RWPE2 (cell line): ENCODE measurements around the gene TOB1.

ENCODE experiments used
- ATAC-seq: fragments of 200-7000 bp; cut with Tn5 transposase; 3 replicates; pipeline ENCODE4 v1.9.1; 2021; ENCODE audit warnings: low read depth
- DNase-seq: peaks from one replicate; pipeline ENCODE4 v3.0.0-alpha.2; 2020; ENCODE audit warnings: low spot score
- H3K27ac ChIP-seq: fragments of 450-650 bp; 2 replicates; pipeline ENCODE4 v1.5.1; 2017; ENCODE audit warnings: mild to moderate bottlenecking; ENCODE audit not compliant: poor library complexity, severe bottlenecking
- H3K27me3 ChIP-seq: fragments of 250-450 bp; sonication (Bioruptor Pico); 2 replicates; pipeline ENCODE4 v1.5.1; 2021; ENCODE audit warnings: mild to moderate bottlenecking, moderate library complexity; ENCODE audit not compliant: insufficient read depth, poor library complexity, severe bottlenecking
- H3K36me3 ChIP-seq: fragments of 250-450 bp; sonication (Bioruptor Pico); 2 replicates; pipeline ENCODE4 v1.5.1; 2020; ENCODE audit warnings: low read depth, mild to moderate bottlenecking, moderate library complexity
- H3K4me1 ChIP-seq: fragments of 250-450 bp; sonication (Bioruptor Pico); 2 replicates; pipeline ENCODE4 v1.5.1; 2021; ENCODE audit warnings: mild to moderate bottlenecking, moderate library complexity; ENCODE audit not compliant: insufficient read depth, poor library complexity, severe bottlenecking
- H3K4me3 ChIP-seq: fragments of 250-450 bp; sonication (Bioruptor Pico); 2 replicates; pipeline ENCODE4 v1.5.1; 2021; ENCODE audit warnings: mild to moderate bottlenecking, moderate library complexity; ENCODE audit not compliant: severe bottlenecking
- H3K9me3 ChIP-seq: fragments of 250-450 bp; sonication (Bioruptor Pico); 2 replicates; pipeline ENCODE4 v1.5.1; 2021; ENCODE audit warnings: mild to moderate bottlenecking, moderate library complexity; ENCODE audit not compliant: severe bottlenecking
- CTCF ChIP-seq: fragments of 450-650 bp; IDR thresholded peaks from one replicate; pipeline ENCODE4 v1.5.1; 2017; ENCODE audit warnings: mild to moderate bottlenecking, moderate library complexity; ENCODE audit not compliant: poor library complexity, severe bottlenecking

The TOB1 gene

GRCh38 chr17:50816771-50817751 is 49.1 kb downstream of the TOB1 start:
- ATAC-seq (no peak), DNase-seq (no peak)
- H3K9me3 ChIP-seq: no peaks in the 10 kb centered on the region
- no peaks in the 10 kb centered on the region for H3K36me3 ChIP-seq
- no peak overlapping the region for H3K4me3 ChIP-seq
- H3K4me1 ChIP-seq: peaks cover 12% of the 10 kb centered on the region
- no peaks in the 10 kb centered on the region for H3K27me3 ChIP-seq
- H3K27ac ChIP-seq: peak overlapping the region; percentile 24
- TF ChIP-seq CTCF: peak; percentile 66

- no peak for TF ChIP-seq CTCF
- H3K9me3 ChIP-seq: no peaks in the 10 kb centered on the region
- no peak for DNase-seq
- H3K36me3 ChIP-seq: no peaks in the 10 kb centered on the region
- peaks cover 12% of the 10 kb centered on the region for H3K4me1 ChIP-seq
- no peak overlapping the region for H3K27ac ChIP-seq
- H3K27me3 ChIP-seq: no peaks in the 10 kb centered on the region
- H3K4me3 ChIP-seq: no peak overlapping the region
- ATAC-seq: no peak
These were observed 49.9 kb downstream of the TOB1 start for GRCh38 chr17:50816271-50816670.

- Histone ChIP-seq H3K27ac (no peak overlapping the region), H3K4me3 (no peak overlapping the region), H3K36me3 (no peaks in the 10 kb centered on the region), H3K27me3 (no peaks in the 10 kb centered on the region), H3K9me3 (no peaks in the 10 kb centered on the region), H3K4me1 (peaks cover 12% of the 10 kb centered on the region)
- no peak for DNase-seq
- ATAC-seq: no peak
- no peak for TF ChIP-seq CTCF
These were observed 50.8 kb downstream of the TOB1 start for GRCh38 chr17:50815400-50815799.

- no peaks in the 10 kb centered on the region for H3K9me3 ChIP-seq
- TF ChIP-seq CTCF: no peak
- no peak overlapping the region for H3K4me3 ChIP-seq
- H3K4me1 ChIP-seq: peaks cover 12% of the 10 kb centered on the region
- H3K27ac ChIP-seq: no peak overlapping the region
- no peaks in the 10 kb centered on the region for H3K36me3 ChIP-seq
- H3K27me3 ChIP-seq: no peaks in the 10 kb centered on the region
- DNase-seq: no peak
- no peak for ATAC-seq
These were observed 52.6 kb downstream of the TOB1 start for GRCh38 chr17:50813583-50813982.
